HCT116 (cell line): ENCODE data around the gene C19orf85. TPM values are rescaled to one million over a fixed set of nuclear protein-coding genes. Genes with fewer than 3 reads are reported as not detected.

Source experiments
- ATAC-seq: fragments of 200-7000 bp; cut with Tn5 transposase; 2 replicates; pipeline ENCODE4 v1.9.1; 2020; ENCODE audit warnings: mild to moderate bottlenecking, moderate library complexity
- BruUV-seq: library from RNA; stranded (reverse); fragments of 400-500 nt; replicated peaks from 2 replicates; lab custom pipeline; 2021; lab: Mats Ljungman, UMichigan
- CTCF ChIA-PET: fragments of 300-600 bp; sonication (Branson Sonifier 250); formaldehyde crosslinking; loops from one replicate; lab custom pipeline; 2021; ENCODE audit warnings: antibody characterized with exemption; lab: Charles Lee
- POLR2A ChIA-PET: fragments of 300-600, 350-600 bp; sonication (Branson Sonifier 250); formaldehyde crosslinking; loops from one replicate; lab custom pipeline; 2021; ENCODE audit warnings: antibody characterized with exemption; lab: Charles Lee
- RAD21 ChIA-PET, 2 experiments: fragments of 300-600 bp; sonication (Branson Sonifier 250); formaldehyde crosslinking; loops; one replicate each; lab custom pipeline; 2023; ENCODE audit warnings: low total read pairs in 2 of 2; ENCODE audit not compliant: uncharacterized antibody in 2 of 2, unreplicated experiment in 2 of 2, low non-redundant PET in 1 of 2; lab: Charles Lee
- DNase-seq: peaks from one replicate; pipeline ENCODE4 v3.0.0-alpha.2; 2010; ENCODE audit warnings: low read depth, low spot score
- H2AFZ ChIP-seq: fragments of 200-600 bp; shearing (Covaris generic), sonication (generic); 2 replicates; pipeline ENCODE4 v1.6.1; 2017; ENCODE audit warnings: low read depth, mixed run types, mixed read lengths, antibody characterized with exemption, low read length; ENCODE audit not compliant: poor library complexity, severe bottlenecking
- H3K27ac ChIP-seq: 2 replicates; pipeline ENCODE4 v1.5.1; 2012; ENCODE audit warnings: low read depth, low read length
- H3K27me3 ChIP-seq: fragments of 200-600 bp; sonication (generic); 2 replicates; pipeline ENCODE4 v1.6.1; 2016; ENCODE audit warnings: mixed run types, low read length, mixed read lengths; ENCODE audit not compliant: insufficient read depth
- H3K36me3 ChIP-seq, 2 experiments: fragments of 200-500 bp in 1 of 2; fragments of 200-600 bp in 1 of 2; sonication (Bioruptor generic) in 1 of 2; sonication (generic) in 1 of 2; 2 replicates each; pipeline versions ENCODE4 v1.5.1 to v1.6.1; 2014 to 2016; ENCODE audit warnings: low read length in 2 of 2, inconsistent platforms in 1 of 2, mixed read lengths in 1 of 2, mixed run types in 1 of 2; ENCODE audit not compliant: insufficient read depth in 2 of 2, control insufficient read depth in 1 of 2
- H3K4me1 ChIP-seq, 2 experiments: fragments of 200-600 bp in 1 of 2; sonication (generic) in 1 of 2; 2 replicates each; pipeline versions ENCODE4 v1.5.1 to v1.6.1; 2012 to 2017; ENCODE audit warnings: low read length in 2 of 2, inconsistent platforms in 1 of 2, mild to moderate bottlenecking in 1 of 2, mixed read lengths in 1 of 2, mixed run types in 1 of 2, moderate library complexity in 1 of 2; ENCODE audit not compliant: insufficient read depth in 2 of 2, control insufficient read depth in 1 of 2
- H3K4me2 ChIP-seq: fragments of 200-600 bp; sonication (generic); 2 replicates; pipeline ENCODE4 v1.6.1; 2017; ENCODE audit warnings: mixed run types, low read length, mixed read lengths
- H3K4me3 ChIP-seq, 2 experiments: fragments of 200-600 bp in 1 of 2; sonication (generic) in 1 of 2; replicated peaks in 1 of 2; 2 replicates each; pipeline ENCODE4 v1.5.1; 2011 to 2016; ENCODE audit warnings: low read length in 2 of 2, control low read depth in 1 of 2, low read depth in 1 of 2, mild to moderate bottlenecking in 1 of 2, mixed read lengths in 1 of 2, mixed run types in 1 of 2
- H3K79me2 ChIP-seq: fragments of 200-600 bp; sonication (generic); 2 replicates; pipeline ENCODE4 v1.6.1; 2017; ENCODE audit warnings: mild to moderate bottlenecking, mixed run types, low read length, moderate library complexity, mixed read lengths; ENCODE audit not compliant: insufficient read depth
- H3K9ac ChIP-seq: fragments of 200-600 bp; sonication (generic); 2 replicates; pipeline ENCODE4 v1.6.1; 2016; ENCODE audit warnings: low read length, mixed read lengths
- H3K9me2 ChIP-seq: fragments of 200-600 bp; sonication (generic), shearing (Covaris generic); 2 replicates; pipeline ENCODE4 v1.6.1; 2017; ENCODE audit warnings: mixed run types, mild to moderate bottlenecking, moderate library complexity; ENCODE audit not compliant: insufficient read depth
- H3K9me3 ChIP-seq, 2 experiments: fragments of 200-500 bp in 1 of 2; fragments of 200-600 bp in 1 of 2; sonication (Bioruptor generic) in 1 of 2; sonication (generic) in 1 of 2; 2 replicates each; pipeline ENCODE4 v1.6.1; 2014 to 2017; ENCODE audit warnings: low read length in 2 of 2, mixed read lengths in 2 of 2, inconsistent platforms in 1 of 2, low read depth in 1 of 2, mild to moderate bottlenecking in 1 of 2, mixed run types in 1 of 2, moderate library complexity in 1 of 2; ENCODE audit not compliant: control insufficient read depth in 1 of 2, insufficient read depth in 1 of 2
- H4K20me1 ChIP-seq: fragments of 200-600 bp; sonication (generic), shearing (Covaris generic); 2 replicates; pipeline ENCODE4 v1.6.1; 2017; ENCODE audit warnings: mixed run types, mild to moderate bottlenecking, moderate library complexity; ENCODE audit not compliant: insufficient read depth
- ATF3 ChIP-seq: IDR thresholded peaks from 2 replicates; pipeline ENCODE4 v1.6.1; 2012
- CBX3 ChIP-seq: IDR thresholded peaks from 2 replicates; pipeline ENCODE4 v1.6.1; 2012; ENCODE audit warnings: low read depth
- CEBPB ChIP-seq: IDR thresholded peaks from 2 replicates; pipeline ENCODE4 v1.6.1; 2012; ENCODE audit warnings: low read depth
- EZH2 ChIP-seq: fragments of 200-600 bp; sonication (generic); IDR thresholded peaks from 2 replicates; pipeline ENCODE4 v1.6.1; 2017; ENCODE audit warnings: antibody characterized with exemption, mixed run types
- EZH2phosphoT487 ChIP-seq: fragments of 200-600 bp; IDR thresholded peaks from 2 replicates; pipeline ENCODE4 v1.6.1; 2018; ENCODE audit warnings: antibody characterized with exemption, borderline replicate concordance
- MAX ChIP-seq: IDR thresholded peaks from 2 replicates; pipeline ENCODE4 v1.6.1; 2012
- POLR2A ChIP-seq: IDR thresholded peaks from 2 replicates; pipeline ENCODE4 v1.7.0; 2011; ENCODE audit warnings: borderline replicate concordance; ENCODE audit not compliant: insufficient read depth, insufficient read length; ENCODE audit errors: extremely low read depth
- POLR2AphosphoS5 ChIP-seq: IDR thresholded peaks from 2 replicates; pipeline ENCODE4 v1.6.1; 2011; ENCODE audit warnings: mild to moderate bottlenecking, low read depth, low read length, moderate library complexity
- RAD21 ChIP-seq: IDR thresholded peaks from 2 replicates; pipeline ENCODE4 v1.6.1; 2012; ENCODE audit warnings: low read depth, mild to moderate bottlenecking
- REST ChIP-seq: IDR thresholded peaks from 2 replicates; pipeline ENCODE4 v1.6.1; 2012; ENCODE audit warnings: low read depth
- SP1 ChIP-seq: IDR thresholded peaks from 2 replicates; pipeline ENCODE4 v1.6.1; 2012; ENCODE audit warnings: low read depth
- TCF7L2 ChIP-seq: IDR thresholded peaks from 2 replicates; pipeline ENCODE4 v1.7.0; 2011; ENCODE audit warnings: borderline replicate concordance, inconsistent platforms; ENCODE audit not compliant: insufficient read depth, insufficient read length; ENCODE audit errors: extremely low read depth
- ZFX ChIP-seq: fragments of 450-650 bp; IDR thresholded peaks from 2 replicates; pipeline ENCODE4 v1.6.1; 2017
- ZNF274 ChIP-seq: fragments of 200-500 bp; sonication (Bioruptor generic); IDR thresholded peaks from 2 replicates; pipeline ENCODE4 v1.6.1; 2014; ENCODE audit warnings: mild to moderate bottlenecking, low read depth, low read length, inconsistent platforms
- intact Hi-C: fragments of 100-400 bp; cut with micrococcal nuclease; formaldehyde crosslinking; loops from 2 replicates; pipeline ENCODE4 v1.10.0; 2022
- total RNA-seq: library from RNA; stranded (reverse); gene quantifications from one replicate; pipeline ENCODE4 v1.2.1, GENCODE V29; 2021; ENCODE audit not compliant: unreplicated experiment

Gene C19orf85
- total RNA-seq, 1 experiment from 2014 or later, result 0.34 TPM

GRCh38 chr19:55481794-55482155, 17.2 kb upstream of the C19orf85 start:
- CTCF ChIA-PET, result no interaction called here
- no peak overlapping the region for H3K4me3 ChIP-seq
- RAD21 ChIA-PET, result no interaction called here
- ATAC-seq, result no peak
- no peak overlapping the region for H3K27ac ChIP-seq
- H2AFZ ChIP-seq, result no peak overlapping the region
- intact Hi-C loops, result no loop called here
- TF ChIP-seq ATF3 (no peak), REST (no peak), ZNF274 (no peak)
- H3K79me2 ChIP-seq, result peaks cover 26% of the 10 kb centered on the region
- DNase-seq, result no peak
- H4K20me1 ChIP-seq, result no peaks in the 10 kb centered on the region
- no peaks in the 10 kb centered on the region for H3K9me3 ChIP-seq
- no peak overlapping the region for H3K9ac ChIP-seq
- H3K36me3 ChIP-seq, result no peaks in the 10 kb centered on the region
- peaks cover 19 to 31% of the 10 kb centered on the region in 2 experiments for H3K4me1 ChIP-seq
- POLR2A ChIA-PET, result no interaction called here
- no peaks in the 10 kb centered on the region for H3K9me2 ChIP-seq
- BruUV-seq, result no TSS peak
- H3K27me3 ChIP-seq, result no peaks in the 10 kb centered on the region
- no peak overlapping the region for H3K4me2 ChIP-seq

- ChIA-PET CTCF (no interaction called here), POLR2A (no interaction called here), RAD21 (no interaction called here)
- Histone ChIP-seq H3K4me2 (no peak overlapping the region), H2AFZ (no peak overlapping the region), H3K9ac (no peak overlapping the region), H3K36me3 (no peaks in the 10 kb centered on the region), H3K9me2 (no peaks in the 10 kb centered on the region), H3K27me3 (no peaks in the 10 kb centered on the region), H3K9me3 (no peaks in the 10 kb centered on the region), H3K4me3 (no peak overlapping the region), H3K4me1 (peaks cover 19 to 31% of the 10 kb centered on the region in 2 experiments), H4K20me1 (no peaks in the 10 kb centered on the region), H3K79me2 (peaks cover 26% of the 10 kb centered on the region), H3K27ac (no peak overlapping the region)
- no TSS peak for BruUV-seq
- ATAC-seq, result no peak
- DNase-seq, result no peak
- intact Hi-C loops, result no loop called here
- TF ChIP-seq RAD21 (no peak), TCF7L2 (no peak), CBX3 (no peak), ZFX (no peak), EZH2phosphoT487 (no peak), POLR2AphosphoS5 (no peak), SP1 (no peak), POLR2A (no peak), ATF3 (no peak), MAX (no peak), CEBPB (no peak), EZH2 (no peak)
Measured at GRCh38 chr19:55481148-55481793, 16.7 kb upstream of the C19orf85 start.
